K562 treated with DMSO at 1 percent for 12 hours (cell line): Measurements from ENCODE around the gene TMF1. TPM values are rescaled to one million over a fixed set of nuclear protein-coding genes. Genes with fewer than 3 reads are reported as not detected.

Experiments
- total RNA-seq: library from RNA; unstranded; fragments of 300-600 nt; gene quantifications from 2 replicates; pipeline ENCODE4 v1.2.3, GENCODE V29; 2022; ENCODE audit not compliant: insufficient read depth

TMF1 gene
- total RNA-seq: 3.3 and 9.8 TPM in 2 replicates

GRCh38 chr3:69051756-69052471 lies at the start of gene TMF1:
TSS of gene TMF1 (minus strand) at chr3:69052333. CDS start at chr3:69052086, 247 bp downstream.

GRCh38 chr3:69084326-69085167 lies 32.4 kb upstream of the TMF1 start, which contains the start of gene ARL6IP5:
TSS of gene ARL6IP5 (plus strand) at chr3:69084937. CDS start at chr3:69085048, 111 bp downstream.

GRCh38 chr3:69080233-69080920 lies 28.2 kb upstream of the TMF1 start, which contains the start of gene UBA3:
TSS of gene UBA3 (minus strand) at chr3:69080365. CDS start at chr3:69080353, 12 bp downstream.

GRCh38 chr3:69013253-69014021 lies 38.7 kb downstream of the TMF1 start, which contains the start of gene EOGT:
TSS of gene EOGT (minus strand) at chr3:69013684. CDS start at chr3:69009846, 3,838 bp downstream.

Other genes starting within 250 kb of the TMF1 start
- gene TAFA4, start 119.8 kb downstream of the TMF1 start, total RNA-seq: not detected in 2 replicates
- 1.5 and 4.3 TPM in 2 replicates for gene EOGT, start 38.6 kb downstream of the TMF1 start, total RNA-seq
- gene UBA3, start 28.0 kb upstream of the TMF1 start, total RNA-seq: 18.5 and 39.1 TPM in 2 replicates
- gene ARL6IP5, start 32.6 kb upstream of the TMF1 start, total RNA-seq: 21.3 and 35.7 TPM in 2 replicates
- gene LMOD3, start 70.3 kb upstream of the TMF1 start, total RNA-seq: 0.38 TPM in 1 of 2 replicates, not detected in the other